Measurements from ENCODE around the gene GLIPR1L1.

The GLIPR1L1 gene

DNA sequence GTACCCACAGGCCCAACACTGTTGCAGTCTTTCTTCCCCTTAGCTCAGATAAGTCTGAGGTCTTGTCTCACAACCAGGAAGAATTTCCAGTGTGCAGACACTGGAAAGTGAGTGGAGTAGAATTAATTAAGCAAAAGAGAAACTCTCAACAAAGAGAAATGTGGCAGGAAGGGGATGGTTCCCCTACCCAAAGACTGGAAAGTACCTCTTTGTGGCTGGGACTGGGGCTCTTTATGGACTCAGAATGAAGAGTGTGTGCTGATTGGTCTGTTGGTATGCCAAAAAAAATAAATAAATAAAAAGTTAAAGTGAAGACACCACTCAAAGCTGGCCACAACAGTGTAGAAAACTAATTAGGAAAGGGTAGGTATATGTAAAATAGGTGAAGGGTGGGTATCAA lies 26.4 kb downstream of the GLIPR1L1 start:
- H3K27ac ChIP-seq = no peak overlapping the region
- H3K9me3 ChIP-seq (ENCODE audit: low read depth, low read length) = no peaks in the 10 kb centered on the region
- no peaks in the 10 kb centered on the region for H3K36me3 ChIP-seq (ENCODE audit: insufficient read depth, low read length)
- DNase-seq (ENCODE audit: low read depth, low spot score) = no peak
- TF ChIP-seq EZH2 (IDR thresholded peaks at IDR 0.05) (no peak), POLR2AphosphoS5 (IDR thresholded peaks at IDR 0.05; ENCODE audit: borderline replicate concordance, low read depth, low read length) (no peak), FOXP2 (optimal IDR thresholded peaks at IDR 0.05; ENCODE audit: control extremely low read depth, extremely low read length, insufficient read depth) (no peak)
- no peak overlapping the region for H3K4me3 ChIP-seq
- H3K9ac ChIP-seq (ENCODE audit: insufficient read length) = no peak overlapping the region

DNA sequence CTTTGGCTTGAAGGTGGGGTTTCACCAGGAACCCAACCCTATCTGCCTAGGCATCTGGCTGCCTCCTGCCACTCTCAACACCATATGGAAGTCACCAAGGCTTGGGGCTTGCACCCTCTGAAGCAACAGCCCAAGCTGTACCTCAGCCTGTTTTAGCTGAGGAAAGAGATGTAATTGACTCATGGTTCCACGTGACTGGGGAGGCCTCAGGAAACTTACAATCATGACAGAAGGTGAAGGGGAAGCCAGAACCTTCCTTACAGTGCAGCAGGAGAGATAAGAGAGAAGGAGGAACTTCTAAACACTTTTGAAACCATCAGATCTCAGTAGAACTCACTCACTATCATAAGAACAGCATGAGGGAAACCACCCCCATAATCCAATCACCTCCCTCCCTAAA lies 26.9 kb downstream of the GLIPR1L1 start:
- TF ChIP-seq EZH2 (IDR thresholded peaks at IDR 0.05) (no peak), FOXP2 (optimal IDR thresholded peaks at IDR 0.05; ENCODE audit: control extremely low read depth, extremely low read length, insufficient read depth) (no peak), POLR2AphosphoS5 (IDR thresholded peaks at IDR 0.05; ENCODE audit: borderline replicate concordance, low read depth, low read length) (no peak)
- H3K9me3 ChIP-seq (ENCODE audit: low read depth, low read length) = no peaks in the 10 kb centered on the region
- DNase-seq (ENCODE audit: low read depth, low spot score) = no peak
- no peak overlapping the region for H3K27ac ChIP-seq
- H3K4me3 ChIP-seq = no peak overlapping the region
- no peaks in the 10 kb centered on the region for H3K36me3 ChIP-seq (ENCODE audit: insufficient read depth, low read length)
- H3K9ac ChIP-seq (ENCODE audit: insufficient read length) = no peak overlapping the region

DNA sequence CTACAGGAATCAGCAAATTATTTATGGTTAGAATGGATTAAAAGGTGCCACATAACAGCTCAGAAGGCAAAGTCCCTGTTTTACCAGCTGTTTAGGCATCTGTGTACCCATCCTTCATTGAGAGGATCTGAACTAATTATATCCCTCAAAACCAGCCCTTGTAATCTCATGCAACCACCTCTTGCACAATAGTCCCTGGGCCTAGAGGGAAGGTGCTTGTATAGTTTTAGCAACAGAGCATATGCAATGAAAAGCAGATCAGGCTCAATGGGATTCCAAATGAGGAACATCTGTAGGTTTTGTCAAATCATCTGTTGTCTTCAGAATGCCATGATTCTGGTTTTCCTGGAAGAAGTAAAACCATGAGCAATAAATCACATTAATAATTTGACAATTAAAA lies 30.4 kb downstream of the GLIPR1L1 start:
- Histone ChIP-seq H3K9me3 (ENCODE audit: low read depth, low read length) (no peaks in the 10 kb centered on the region), H3K27ac (no peak overlapping the region), H3K4me3 (no peak overlapping the region), H3K9ac (ENCODE audit: insufficient read length) (no peak overlapping the region), H3K36me3 (ENCODE audit: insufficient read depth, low read length) (no peaks in the 10 kb centered on the region)
- DNase-seq (ENCODE audit: low read depth, low spot score) = peak; percentile 80
- TF ChIP-seq EZH2 (IDR thresholded peaks at IDR 0.05) = no peak
- TF ChIP-seq POLR2AphosphoS5 (IDR thresholded peaks at IDR 0.05; ENCODE audit: borderline replicate concordance, low read depth, low read length) = no peak
- TF ChIP-seq FOXP2 (optimal IDR thresholded peaks at IDR 0.05; ENCODE audit: control extremely low read depth, extremely low read length, insufficient read depth) = peak; percentile 79

DNA sequence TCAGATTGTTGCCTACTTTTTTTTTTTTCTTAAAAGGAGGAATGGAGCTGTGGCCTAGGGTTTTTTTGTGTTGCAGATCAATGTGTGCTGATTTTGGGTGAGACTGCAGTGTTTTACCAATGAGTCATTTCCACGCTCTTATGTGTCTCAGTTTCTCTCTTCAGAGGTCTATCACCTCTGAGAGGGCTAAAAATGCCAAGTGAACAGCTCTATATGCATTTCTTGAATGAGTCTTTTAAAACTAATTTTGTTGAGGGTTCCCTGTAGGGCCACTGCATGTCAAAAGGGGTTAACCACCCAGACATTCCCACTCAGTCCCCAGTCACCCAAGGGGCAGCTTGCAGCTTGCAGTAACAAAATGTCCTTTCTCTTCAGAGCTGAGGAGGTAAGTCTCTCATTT lies 32.2 kb downstream of the GLIPR1L1 start:
- no peak for DNase-seq (ENCODE audit: low read depth, low spot score)
- no peak overlapping the region for H3K9ac ChIP-seq (ENCODE audit: insufficient read length)
- no peak overlapping the region for H3K4me3 ChIP-seq
- H3K36me3 ChIP-seq (ENCODE audit: insufficient read depth, low read length) = no peaks in the 10 kb centered on the region
- no peak overlapping the region for H3K27ac ChIP-seq
- no peak for TF ChIP-seq FOXP2 (optimal IDR thresholded peaks at IDR 0.05; ENCODE audit: control extremely low read depth, extremely low read length, insufficient read depth)
- no peak for TF ChIP-seq POLR2AphosphoS5 (IDR thresholded peaks at IDR 0.05; ENCODE audit: borderline replicate concordance, low read depth, low read length)
- no peak for TF ChIP-seq EZH2 (IDR thresholded peaks at IDR 0.05)
- no peaks in the 10 kb centered on the region for H3K9me3 ChIP-seq (ENCODE audit: low read depth, low read length)

DNA sequence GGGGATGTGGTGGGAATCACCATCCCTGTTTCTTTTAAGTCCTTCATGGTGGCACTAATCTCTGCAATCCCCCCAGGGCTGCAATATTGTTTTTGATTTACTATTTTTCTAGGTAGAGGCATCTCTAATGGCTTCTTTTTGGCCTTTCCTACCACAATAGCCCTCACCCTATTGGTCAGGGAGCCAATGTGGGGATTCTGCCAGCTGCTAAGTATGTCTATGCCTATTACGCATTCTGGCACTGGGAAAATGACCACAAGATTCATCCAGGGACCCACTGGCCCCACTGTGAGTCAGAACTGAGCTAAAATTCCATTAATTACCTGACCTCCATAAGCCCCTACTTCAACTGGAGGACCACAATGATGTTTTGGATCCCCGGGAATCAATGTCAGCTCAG lies 40.5 kb downstream of the GLIPR1L1 start:
- no peak overlapping the region for H3K4me3 ChIP-seq
- no peak overlapping the region for H3K27ac ChIP-seq
- DNase-seq (ENCODE audit: low read depth, low spot score) = no peak
- H3K9ac ChIP-seq (ENCODE audit: insufficient read length) = no peak overlapping the region
- H3K9me3 ChIP-seq (ENCODE audit: low read depth, low read length) = no peaks in the 10 kb centered on the region
- TF ChIP-seq EZH2 (IDR thresholded peaks at IDR 0.05) (no peak), FOXP2 (optimal IDR thresholded peaks at IDR 0.05; ENCODE audit: control extremely low read depth, extremely low read length, insufficient read depth) (no peak), POLR2AphosphoS5 (IDR thresholded peaks at IDR 0.05; ENCODE audit: borderline replicate concordance, low read depth, low read length) (no peak)
- no peaks in the 10 kb centered on the region for H3K36me3 ChIP-seq (ENCODE audit: insufficient read depth, low read length)

DNA sequence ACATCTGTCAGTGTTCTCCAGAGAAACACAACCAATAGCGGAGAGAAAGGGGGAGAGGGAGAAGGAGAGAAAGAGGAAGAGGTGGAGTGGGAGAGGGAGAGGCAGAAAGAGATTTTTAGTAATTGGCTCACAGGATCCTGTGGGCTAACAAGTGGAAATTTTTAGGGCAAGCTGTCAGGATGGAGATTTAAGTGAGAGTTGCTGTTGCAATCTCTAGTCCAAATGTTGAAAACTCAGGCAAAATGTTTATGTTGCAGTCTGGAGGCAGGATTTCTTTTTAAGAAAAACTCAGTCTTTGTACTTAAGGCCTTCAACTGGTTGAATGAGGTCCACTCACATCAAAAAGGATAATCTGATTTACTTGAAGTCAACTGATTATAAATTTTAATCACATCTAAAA lies 43.9 kb downstream of the GLIPR1L1 start:
- no peak overlapping the region for H3K9ac ChIP-seq (ENCODE audit: insufficient read length)
- no peak overlapping the region for H3K27ac ChIP-seq
- H3K4me3 ChIP-seq = no peak overlapping the region
- H3K36me3 ChIP-seq (ENCODE audit: insufficient read depth, low read length) = no peaks in the 10 kb centered on the region
- TF ChIP-seq FOXP2 (optimal IDR thresholded peaks at IDR 0.05; ENCODE audit: control extremely low read depth, extremely low read length, insufficient read depth) (no peak), POLR2AphosphoS5 (IDR thresholded peaks at IDR 0.05; ENCODE audit: borderline replicate concordance, low read depth, low read length) (no peak), EZH2 (IDR thresholded peaks at IDR 0.05) (no peak)
- no peaks in the 10 kb centered on the region for H3K9me3 ChIP-seq (ENCODE audit: low read depth, low read length)
- no peak for DNase-seq (ENCODE audit: low read depth, low spot score)

DNA sequence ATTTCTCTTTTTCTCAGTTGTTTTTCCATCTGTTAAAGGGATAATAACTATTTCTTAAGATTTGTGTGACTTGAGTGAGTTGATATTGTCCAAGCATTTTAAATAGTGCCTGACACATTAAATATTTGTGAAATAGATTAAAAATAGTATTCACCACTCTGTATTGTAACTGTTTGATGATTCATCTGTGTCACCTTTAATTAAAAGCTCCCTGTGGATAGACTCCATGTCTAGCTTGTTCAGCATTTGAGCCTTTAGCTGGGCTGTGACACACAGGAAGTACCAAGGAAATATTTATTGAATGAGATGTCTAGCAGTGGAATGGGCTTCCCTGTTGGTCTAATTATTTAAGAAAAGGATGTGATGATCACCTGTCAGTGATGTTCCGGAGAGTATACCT lies 54.6 kb downstream of the GLIPR1L1 start:
- no peak for TF ChIP-seq FOXP2 (optimal IDR thresholded peaks at IDR 0.05; ENCODE audit: control extremely low read depth, extremely low read length, insufficient read depth)
- TF ChIP-seq EZH2 (IDR thresholded peaks at IDR 0.05) = no peak
- no peak for TF ChIP-seq POLR2AphosphoS5 (IDR thresholded peaks at IDR 0.05; ENCODE audit: borderline replicate concordance, low read depth, low read length)
- H3K36me3 ChIP-seq (ENCODE audit: insufficient read depth, low read length) = no peaks in the 10 kb centered on the region
- no peak overlapping the region for H3K4me3 ChIP-seq
- DNase-seq (ENCODE audit: low read depth, low spot score) = no peak
- H3K9me3 ChIP-seq (ENCODE audit: low read depth, low read length) = no peaks in the 10 kb centered on the region
- no peak overlapping the region for H3K27ac ChIP-seq
- H3K9ac ChIP-seq (ENCODE audit: insufficient read length) = no peak overlapping the region

DNA sequence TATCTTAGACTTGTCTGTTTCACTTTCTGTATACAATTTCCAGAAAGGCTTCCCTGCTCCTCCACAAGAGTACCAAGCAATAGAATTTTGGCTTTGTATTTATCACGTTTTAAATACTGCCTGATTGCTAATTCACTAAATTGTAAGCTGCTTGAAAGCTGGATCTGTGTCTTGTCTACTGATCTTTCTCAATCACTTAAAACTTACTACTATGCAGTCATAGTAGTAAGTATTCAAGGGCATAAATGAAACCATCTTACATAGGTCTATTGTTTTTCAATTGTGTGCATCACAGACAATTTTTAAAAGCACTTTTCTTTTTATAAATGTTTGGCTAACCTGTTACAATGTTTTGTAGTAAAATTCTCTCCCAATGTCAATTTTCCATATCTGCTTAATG lies 55.2 kb downstream of the GLIPR1L1 start:
- Histone ChIP-seq H3K9me3 (ENCODE audit: low read depth, low read length) (no peaks in the 10 kb centered on the region), H3K9ac (ENCODE audit: insufficient read length) (no peak overlapping the region), H3K4me3 (no peak overlapping the region), H3K27ac (no peak overlapping the region), H3K36me3 (ENCODE audit: insufficient read depth, low read length) (no peaks in the 10 kb centered on the region)
- DNase-seq (ENCODE audit: low read depth, low spot score) = no peak
- TF ChIP-seq FOXP2 (optimal IDR thresholded peaks at IDR 0.05; ENCODE audit: control extremely low read depth, extremely low read length, insufficient read depth) (no peak), EZH2 (IDR thresholded peaks at IDR 0.05) (no peak), POLR2AphosphoS5 (IDR thresholded peaks at IDR 0.05; ENCODE audit: borderline replicate concordance, low read depth, low read length) (no peak)

DNA sequence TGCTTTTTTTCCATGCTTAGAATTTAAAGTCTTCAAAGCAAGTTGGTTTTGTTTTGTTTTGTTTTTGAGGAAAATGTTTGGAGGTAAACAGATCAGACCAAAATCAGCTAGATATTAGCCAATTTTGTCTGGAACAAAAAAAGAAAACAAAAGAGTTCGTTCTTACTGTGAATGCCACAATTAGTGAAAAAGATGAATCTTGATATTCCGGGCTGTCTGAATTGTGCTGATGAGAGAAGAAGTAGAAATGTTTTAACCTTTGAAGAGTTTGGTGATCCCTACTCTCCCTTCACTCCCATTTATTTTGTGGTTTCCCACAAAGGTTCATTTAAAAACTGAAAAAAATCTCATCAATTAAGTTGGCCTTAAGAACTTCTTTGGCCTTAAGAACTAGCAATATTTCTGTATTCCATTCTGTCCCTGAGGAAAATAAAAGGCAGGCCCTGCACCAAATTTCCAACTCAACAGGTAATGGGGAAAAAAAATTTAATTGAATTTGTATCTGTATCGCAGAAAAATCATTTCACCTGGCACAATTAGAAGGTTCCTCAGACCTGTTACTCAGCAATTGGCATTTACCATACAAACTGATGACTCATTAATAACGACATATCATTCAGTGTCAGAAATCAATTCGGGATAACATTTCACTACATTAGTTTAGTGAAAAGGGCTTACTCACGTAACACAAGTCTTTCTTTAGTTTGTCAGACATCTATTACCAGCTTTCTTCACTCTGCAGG lies 55.9 kb downstream of the GLIPR1L1 start:
- no peak overlapping the region for H3K9ac ChIP-seq (ENCODE audit: insufficient read length)
- no peak overlapping the region for H3K27ac ChIP-seq
- H3K36me3 ChIP-seq (ENCODE audit: insufficient read depth, low read length) = no peaks in the 10 kb centered on the region
- TF ChIP-seq EZH2 (IDR thresholded peaks at IDR 0.05) (no peak), FOXP2 (optimal IDR thresholded peaks at IDR 0.05; ENCODE audit: control extremely low read depth, extremely low read length, insufficient read depth) (no peak), POLR2AphosphoS5 (IDR thresholded peaks at IDR 0.05; ENCODE audit: borderline replicate concordance, low read depth, low read length) (no peak)
- no peak for DNase-seq (ENCODE audit: low read depth, low spot score)
- no peak overlapping the region for H3K4me3 ChIP-seq
- no peaks in the 10 kb centered on the region for H3K9me3 ChIP-seq (ENCODE audit: low read depth, low read length)
